GM04503 (cell line): ENCODE data around the gene CRYBA4.
A peak's percentile ranks its signal among the peaks of the same experiment; 100 is the strongest.

Source experiments
- DNase-seq: peaks from one replicate; pipeline ENCODE4 v3.0.0-alpha.2; 2012; ENCODE audit warnings: low read depth

The CRYBA4 gene

DNA sequence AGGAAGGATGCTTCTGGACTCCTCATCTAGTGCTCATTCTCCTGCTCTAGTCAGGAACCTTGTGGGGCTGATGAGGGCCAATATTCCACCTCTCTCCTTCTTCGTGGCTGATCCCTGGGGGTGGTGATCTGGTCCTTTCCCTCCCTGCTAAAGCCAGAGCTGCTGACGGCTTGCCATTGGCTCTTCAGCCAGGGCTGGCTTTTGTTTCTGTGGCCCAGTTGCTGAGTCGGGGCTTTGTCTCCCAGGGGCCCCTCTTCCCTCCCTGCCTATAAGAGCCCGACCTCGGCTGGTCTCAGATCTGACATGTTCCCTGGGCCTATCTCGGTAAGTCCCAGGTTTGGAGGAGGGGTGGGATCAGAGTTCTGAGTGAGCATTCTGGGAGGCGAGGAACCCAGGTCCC, at the start of gene CRYBA4:
TSS of gene CRYBA4 (plus strand) at position 301 of the 400 bp plus-strand sequence. CDS start 634 bp downstream, outside the sequence.
- DNase-seq, result no peak

DNA sequence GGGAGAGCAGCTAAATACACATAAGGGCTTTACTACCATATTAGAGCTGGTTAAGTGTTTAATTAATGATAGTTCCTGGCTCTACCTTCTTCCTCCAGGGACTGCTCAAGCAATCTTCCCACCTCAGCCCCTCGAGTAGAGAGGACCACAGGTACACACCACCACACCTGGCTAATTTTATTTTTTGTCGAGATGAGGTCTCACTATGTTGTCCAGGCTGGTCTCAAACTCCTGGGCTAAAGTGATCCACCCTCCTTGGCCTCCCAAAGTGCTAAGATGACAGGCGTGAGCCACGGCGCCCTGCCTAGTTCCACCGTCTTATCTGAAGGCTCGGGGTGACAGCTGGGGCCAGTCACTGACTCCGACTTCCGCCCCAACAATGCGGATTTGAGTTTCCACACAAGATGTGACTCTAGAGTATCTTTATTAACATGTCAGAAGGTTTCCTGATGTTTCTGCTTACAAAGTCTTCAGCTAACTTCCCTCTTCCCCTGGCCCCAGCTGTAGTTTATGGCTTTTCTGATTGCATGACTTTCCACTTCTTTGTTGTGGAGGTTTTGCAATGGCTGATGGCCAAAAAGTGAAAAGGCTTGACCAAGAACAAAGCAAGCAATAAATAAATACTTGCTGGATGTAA, 48.6 kb upstream of the CRYBA4 start:
- DNase-seq, result peak; percentile 47

DNA sequence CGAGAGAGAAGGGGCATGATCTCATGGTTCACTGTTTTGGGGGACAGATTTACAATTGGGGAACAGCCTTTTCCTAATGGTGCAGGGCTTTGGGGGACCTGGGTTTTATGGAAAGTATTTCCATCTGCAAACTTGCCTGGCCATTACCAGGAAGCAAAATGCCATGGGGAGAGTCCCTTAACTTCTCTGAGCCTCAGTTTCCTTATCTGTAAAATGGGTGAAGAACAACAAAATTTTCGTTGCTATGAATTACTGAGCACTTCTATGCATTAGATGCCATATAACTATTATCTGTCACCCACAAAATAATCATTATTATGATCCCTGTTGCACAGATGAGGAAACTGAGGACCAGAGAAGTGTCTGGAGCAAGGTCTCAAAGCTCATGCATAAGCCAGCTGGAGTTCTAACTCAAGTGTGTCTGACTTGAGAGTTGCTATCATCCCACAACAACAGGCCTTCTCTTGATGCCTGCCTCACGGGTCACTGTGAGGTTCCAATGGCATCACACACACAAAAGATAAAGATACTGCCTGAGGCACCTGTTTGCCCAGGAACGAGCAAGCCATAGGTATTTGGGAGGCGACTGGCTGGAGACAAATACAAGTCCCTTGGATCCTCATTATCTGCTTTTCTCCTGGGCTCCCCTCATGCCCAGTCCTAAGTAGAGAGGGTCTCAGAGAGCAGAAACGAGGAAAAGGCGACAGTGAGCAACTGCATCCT, 47.6 kb upstream of the CRYBA4 start:
- no peak for DNase-seq

DNA sequence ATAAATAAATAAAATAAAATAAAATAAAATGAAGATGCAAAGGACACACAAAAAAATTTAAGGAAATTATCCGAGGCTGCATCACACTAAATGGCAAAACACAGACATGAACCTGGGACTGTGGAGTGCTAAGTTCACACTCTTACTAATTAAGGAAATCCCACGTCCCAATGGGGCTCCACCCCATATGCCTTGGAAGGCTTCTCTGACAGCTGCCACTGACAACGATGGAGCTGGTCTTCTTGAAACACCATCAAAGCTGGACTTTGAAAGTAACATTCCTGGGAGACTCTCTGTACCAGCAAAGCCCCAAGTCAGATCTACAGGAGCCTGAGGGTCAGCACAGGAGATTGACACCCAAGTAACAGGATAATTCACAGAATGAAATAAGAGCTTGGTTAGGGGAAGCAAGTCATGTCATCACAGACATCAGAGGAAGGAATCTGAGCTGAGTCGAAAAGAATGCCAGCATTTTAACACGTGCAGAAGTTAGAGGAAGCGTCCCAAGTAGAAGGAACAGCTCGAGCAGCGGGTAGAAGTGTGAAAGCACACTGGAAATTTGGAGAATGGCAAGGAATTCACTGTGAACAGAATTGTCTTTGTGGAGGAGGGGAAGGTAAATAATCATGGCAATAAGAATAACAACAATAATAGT, 45.6 kb upstream of the CRYBA4 start:
- no peak for DNase-seq

DNA sequence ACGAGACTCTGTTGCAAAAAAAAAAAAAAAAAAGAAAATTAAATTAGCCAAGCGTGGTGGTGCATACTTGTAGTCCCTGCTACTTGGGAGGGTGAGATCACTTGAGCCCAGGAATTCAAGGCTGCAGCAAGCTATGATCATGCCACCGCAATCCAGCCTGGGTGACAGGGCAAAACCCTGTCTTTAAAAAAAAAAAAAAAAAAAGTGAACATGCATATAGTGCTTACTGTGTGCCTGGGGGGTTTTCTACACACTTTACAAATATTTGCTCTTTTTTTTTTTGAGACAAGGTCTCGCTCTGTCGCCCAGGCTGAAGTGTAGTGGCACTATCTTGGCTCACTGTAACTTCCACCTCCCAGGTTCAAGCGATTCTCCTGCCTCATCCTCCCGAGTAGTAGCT, 44.7 kb upstream of the CRYBA4 start:
- no peak for DNase-seq

DNA sequence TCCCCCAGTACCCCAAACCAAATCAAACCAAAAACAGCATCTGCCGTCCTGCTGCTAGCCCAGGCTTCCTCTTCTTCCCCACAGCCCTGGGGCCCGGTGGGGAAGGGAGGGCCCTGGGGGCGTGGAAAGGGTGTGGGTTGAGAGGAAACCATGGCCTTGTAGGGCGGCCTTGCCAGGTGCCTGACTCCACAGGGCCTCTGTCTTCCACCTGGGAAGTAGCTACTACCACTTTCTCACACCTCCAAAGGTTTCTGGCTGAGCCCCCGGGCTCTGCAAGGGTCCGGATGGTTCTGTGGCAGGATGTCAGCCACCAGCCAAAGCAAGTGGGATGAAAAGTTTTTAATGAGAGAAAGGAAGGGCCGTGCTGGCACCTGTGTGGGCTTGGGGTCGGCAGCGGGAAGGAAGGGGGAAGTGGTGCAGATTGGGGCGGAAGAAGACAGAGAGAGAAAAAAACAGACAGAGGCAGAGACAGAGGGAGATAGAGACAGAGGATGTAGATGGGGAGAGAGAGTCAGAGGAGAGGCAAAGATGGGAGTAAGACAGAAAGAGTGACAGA, 42.4 kb upstream of the CRYBA4 start:
- DNase-seq, result no peak

DNA sequence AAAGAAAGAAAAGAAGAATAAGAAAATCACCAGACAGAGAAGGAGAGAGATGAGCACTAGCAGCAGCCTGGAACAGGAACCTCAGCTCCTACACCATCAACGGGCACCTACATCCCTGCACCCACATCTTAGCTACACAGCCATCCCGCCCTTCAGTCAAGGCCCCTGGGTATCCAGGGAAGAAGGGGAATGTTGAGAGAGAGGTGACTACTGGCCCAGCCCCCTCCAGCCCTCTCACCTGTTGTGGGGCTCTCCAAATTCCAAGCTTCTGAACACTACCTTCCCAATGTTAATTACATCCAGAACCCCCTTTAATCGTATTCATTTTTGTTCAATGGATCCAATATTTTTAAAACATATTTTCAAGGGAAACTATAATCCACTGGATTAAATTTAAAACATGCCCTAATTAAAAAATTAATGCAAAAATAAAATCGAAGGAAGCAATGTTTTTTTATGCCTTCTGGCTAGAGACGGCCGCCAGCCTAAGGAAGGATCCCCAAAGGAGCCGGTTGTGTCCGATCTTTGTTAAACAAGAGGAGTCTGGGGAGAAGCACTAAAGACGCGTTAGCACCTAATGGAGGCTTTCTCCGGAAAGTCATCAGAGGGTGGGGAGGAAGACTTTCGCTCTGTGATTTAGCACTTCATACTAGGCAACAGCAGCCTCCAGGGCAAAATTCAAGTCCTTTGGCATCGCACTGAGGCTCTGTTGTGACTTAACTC, 41.4 kb upstream of the CRYBA4 start:
- no peak for DNase-seq

DNA sequence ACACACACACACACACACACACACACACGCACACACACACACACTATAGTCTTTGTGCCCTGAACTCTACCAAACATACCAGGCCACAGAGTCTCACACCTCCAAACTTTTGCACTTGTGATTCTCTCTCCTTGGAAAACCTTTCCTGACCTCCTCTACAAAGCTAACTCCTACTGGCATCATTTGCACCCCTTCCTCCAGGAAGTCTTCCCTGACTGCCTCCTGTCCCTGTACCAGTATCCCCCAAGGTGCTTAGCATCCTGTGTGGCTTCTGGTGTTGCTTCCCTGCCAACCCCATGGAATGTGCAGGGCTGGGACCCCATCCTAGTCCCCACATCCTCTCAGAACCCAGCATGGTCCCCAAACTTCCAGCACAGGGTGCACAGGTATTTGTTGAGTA, 40.7 kb upstream of the CRYBA4 start:
- no peak for DNase-seq

DNA sequence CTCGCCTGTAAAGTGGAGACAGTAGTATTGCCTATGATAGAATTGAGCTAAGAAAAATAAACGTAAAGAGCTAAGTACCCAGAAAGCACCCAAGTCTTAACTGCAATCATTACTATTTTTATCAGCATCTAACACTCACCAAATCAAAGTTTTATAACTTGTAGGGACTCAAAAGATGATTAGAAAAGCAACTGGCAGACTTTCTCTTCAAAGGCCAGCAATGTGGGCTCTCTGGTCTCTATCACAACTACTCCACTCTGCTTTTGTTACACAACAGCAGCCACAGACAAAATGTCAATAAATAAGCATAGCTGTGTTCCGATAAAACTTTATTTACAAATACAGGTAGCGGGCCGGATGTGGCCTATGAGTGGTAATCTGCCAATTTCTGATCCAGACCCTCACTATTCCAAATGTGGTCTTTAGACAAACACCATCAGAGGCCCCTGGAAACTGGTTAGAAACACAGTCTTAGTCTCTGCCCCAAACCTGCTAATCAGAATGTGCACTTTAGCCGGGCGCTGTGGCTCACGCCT, 40.1 kb upstream of the CRYBA4 start:
- no peak for DNase-seq

DNA sequence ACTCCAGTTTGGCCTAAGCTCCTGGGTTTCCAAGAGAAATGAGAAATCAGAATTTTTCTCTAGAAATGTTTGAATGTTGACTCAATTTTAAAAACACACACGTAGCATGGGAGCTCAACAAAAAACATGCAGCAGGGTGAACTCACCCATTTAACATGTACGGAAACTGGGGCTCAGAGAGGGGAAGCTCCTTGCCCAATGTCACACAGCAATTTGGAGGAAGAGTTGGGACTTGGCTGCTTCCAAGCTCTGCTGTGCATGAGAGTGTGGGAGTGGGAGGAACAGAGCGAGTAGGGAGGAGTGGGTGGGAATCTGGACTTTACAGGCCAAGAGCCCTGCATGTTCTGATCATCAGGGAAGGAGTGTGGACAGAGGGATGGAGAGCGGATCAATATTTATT, 37.8 kb upstream of the CRYBA4 start:
- no peak for DNase-seq

DNA sequence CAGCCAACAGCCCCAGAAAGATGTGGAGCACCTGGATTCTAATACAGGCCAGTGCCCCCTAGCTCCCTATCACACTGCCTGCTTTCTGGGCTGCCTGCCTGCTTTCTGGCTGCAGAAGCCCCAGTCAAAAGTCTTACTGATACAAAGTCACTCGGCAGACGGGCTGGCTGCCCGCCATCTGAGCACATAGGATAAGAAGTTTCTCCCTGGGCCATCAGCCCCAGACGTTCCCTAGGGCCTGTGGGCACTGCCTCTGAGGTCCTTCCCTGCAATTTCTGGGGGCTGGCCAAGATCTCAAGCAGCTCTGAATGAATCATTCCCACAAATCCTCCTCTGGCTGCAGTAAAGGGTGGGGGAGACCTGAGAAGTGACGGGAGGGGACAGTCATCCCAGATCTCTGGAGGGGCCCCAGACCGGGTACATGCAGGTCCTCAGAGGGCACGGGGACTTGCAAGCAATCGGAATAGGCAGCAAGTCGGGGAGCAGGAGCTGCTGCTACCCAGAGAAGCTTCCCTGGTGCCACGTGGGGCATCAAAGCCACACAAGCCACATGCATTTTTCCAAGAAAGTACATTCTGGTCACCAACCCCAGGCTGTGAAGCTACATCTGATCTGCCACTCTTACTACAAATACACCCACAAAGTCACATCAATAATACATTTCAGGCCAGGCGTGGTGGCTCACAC, 36.5 kb upstream of the CRYBA4 start:
- peak; percentile 72 for DNase-seq

DNA sequence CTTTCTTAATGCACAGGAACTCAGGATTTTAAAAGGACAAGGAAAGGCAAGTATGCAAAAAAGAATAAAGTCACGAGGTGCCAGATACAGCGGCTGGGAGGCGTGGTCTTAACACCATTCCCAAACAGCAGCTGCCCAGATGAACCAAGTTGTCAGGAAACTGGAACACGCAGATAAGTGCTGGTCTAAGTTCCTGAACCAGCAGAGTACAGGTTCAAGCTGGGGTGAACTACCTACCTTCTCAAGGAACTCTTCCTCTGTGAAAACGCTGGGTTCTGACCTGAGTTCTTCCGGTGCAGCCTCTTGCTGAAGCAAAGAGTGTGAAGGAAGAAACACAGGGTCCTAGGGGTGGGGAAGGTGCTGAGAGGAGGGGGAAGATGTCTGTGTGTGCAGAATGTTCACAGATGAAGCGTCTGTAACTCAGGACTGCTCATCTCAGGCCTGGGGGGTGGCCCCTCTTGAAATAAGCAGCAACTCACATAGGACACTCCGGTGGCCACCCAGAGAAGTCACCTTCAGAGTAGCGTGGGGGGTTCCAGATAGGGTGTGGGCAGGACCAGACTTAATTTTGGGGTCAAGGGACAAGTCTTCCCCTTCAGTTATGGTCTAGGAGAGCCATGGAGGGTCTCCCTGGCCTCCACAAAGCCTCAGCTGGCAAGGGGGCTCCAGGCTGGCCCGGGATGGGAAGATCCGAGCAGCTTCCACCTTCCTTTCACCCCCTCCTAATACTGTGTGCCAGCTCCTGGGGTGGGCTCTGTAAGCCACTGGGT, 35.0 kb upstream of the CRYBA4 start:
- DNase-seq, result no peak

DNA sequence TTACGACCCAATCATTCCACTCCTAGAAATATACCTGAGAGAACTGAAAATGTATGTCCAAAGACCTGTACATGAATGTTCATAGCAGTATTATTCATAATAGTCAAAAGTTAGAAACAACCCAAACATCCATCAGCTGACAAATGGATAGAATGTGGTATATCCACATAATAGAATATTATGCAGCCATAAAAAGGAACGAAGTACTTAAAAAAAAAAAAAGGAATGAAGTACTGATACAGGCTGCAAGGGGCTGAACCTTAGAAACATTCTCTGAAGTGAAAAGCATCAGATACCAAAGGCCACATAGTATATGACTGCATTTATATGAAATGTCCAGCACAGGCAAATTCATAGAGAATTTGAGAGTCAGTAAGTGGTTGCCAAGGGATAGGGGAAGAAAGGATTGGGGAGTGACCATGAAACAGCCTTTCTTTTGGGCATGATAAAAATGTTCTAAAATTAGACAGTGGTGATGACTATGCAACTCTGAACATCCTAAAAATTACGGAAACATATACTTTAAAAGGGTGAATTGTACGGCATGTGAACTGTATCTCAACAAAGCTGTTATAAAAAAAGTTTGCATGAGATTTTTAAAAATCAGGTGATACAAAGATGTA, 33.7 kb upstream of the CRYBA4 start:
- DNase-seq, result no peak

DNA sequence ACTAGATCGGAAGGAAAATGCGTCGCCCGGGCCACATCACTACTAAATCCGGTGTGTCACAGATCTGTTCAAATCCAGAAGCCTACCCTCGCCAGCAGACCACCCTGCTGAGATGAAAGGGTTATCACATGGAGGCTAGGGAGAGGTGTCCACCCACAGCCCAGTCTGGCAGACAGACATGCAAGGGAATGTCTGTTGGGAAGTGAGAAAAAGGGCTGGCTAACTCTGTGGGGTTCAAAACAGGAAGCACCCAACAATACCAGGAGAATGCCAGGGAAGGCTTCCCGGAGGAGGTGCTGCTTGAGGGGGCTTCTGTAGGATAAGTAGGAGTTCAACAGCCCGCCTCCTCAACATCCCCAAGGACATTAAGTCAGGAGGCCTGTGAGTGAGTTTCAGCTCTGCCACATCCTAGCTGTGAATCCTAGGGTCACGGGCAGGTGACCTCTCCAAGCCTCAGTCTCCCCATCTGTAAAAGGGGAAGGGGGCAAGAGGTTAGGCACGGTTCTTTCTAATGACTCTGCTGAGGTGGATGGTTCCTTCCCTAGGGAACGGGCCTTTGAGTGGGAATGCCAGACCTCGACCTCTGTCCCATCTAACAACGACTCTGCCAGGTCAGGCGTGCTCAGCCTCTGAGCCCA, 32.9 kb upstream of the CRYBA4 start:
- no peak for DNase-seq

DNA sequence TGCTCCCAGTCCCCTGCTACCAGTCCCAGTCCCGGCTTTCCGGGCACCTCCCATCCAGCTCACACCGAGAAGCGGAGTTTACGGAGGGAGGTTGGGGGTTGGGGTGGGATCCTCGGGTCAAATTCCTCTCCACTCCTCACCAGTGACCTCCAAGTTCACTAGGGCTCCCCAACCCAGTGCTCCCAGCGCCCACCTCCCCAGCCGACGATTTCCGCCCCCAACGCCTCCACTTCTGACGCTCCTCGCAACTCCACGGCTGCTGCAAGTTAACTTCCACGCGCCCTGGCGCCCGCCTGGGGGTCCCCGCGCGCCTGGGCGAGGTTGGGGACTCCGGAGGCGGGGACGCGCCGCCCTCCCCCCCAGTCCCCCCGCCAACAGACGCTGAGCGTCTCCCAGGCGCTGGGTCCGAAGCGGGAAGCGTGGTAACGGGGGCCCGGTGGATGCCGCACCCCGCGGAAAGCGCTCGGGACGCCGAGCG, 32.4 kb upstream of the CRYBA4 start:
- no peak for DNase-seq

DNA sequence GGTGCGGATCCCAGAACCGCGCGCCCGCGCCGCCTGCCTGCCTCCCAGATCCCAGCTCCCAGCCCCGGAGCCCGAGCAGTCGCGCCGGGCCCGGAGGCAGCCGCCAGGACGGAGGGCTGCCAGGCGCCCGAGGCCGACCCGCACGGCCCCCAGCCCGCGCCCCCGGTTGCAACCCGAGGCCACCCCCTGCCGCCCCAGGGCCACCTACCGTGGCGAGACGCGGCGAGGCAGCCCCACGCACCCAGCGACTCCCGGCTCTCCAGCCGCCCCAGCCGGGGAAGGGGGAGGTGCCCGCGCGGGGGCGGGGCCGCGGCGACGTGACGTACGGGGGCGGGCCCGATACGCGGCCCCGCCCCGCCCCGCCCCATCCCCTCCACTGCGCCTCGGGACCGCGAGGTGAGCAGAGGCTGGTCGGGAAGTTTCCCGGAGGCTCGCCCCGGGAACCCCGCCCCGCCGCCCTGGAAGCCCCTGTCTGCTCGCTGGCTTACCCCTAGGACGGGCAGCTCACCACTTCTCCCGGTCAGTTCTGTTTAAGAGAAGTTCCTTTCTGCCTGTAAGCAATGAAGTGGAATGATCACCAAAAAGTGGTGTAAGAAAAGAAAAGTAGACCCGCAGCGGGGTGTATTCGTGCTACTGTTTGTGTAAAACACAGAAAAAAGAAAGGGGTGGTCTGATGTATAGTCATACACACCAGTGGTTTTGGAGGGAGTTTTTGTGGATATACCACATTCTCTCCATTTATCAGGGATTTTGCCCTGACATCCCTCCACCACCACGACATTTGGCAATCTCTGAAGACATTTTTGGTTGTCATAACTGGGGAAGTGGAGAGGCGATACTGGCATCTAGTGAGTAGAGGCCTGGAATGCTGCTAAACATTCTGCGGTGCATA, 31.7 kb upstream of the CRYBA4 start, which contains the start of gene TPST2:
TSS of gene TPST2 (minus strand) at position 288 of the 892 bp plus-strand sequence. CDS start 48,502 bp downstream, outside the sequence.
- no peak for DNase-seq

DNA sequence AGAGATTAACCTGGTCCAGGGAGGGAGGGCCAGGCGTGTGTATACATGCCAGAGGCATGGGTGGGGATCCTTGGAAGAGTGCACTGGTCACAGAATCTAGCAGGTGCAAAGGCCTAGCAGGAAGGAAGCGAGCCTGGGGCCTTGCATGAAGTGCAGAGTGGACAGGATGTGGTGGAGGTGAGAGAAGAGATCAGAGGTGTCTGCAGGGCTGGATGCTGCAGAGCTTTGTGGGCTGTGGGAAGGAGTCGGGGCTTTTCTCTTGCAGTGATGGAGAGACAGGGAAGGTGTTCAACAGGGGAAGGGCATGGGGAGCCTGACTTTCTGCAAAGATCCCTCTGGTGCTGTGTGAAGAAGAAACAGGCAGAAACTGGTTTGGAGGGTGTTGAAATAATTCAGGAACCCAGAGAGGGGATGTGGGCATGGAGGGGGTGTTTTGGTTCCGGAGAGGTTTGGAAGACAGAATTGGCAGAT, 29.3 kb upstream of the CRYBA4 start:
- DNase-seq, result no peak

DNA sequence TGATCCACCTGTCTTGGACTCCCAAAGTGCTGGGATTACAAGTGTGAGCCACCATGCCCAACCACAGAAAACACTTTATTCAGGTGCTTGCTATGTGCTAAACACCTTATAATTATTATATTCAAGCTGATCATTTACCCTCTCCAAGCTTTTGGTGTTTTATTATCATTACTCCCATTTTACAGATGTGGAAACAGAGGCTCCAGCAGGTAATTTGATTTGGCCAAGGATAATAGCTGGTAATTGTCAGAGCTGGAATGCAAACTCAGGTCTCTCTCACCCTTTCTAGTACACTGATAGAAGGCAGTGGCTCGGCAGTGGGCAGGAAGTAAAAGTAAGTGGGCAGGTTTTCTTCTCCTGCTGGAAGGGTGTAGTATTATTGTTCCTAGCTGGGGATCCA, 28.0 kb upstream of the CRYBA4 start:
- no peak for DNase-seq
